ENCODE measurements around the gene GALNT18. TPM values are rescaled to one million over a fixed set of nuclear protein-coding genes. Genes with fewer than 3 reads are reported as not detected.

The GALNT18 gene
- total RNA-seq, 3 donors from 2014 or later = 14.7 to 25.9 (median 16.4) TPM

DNA sequence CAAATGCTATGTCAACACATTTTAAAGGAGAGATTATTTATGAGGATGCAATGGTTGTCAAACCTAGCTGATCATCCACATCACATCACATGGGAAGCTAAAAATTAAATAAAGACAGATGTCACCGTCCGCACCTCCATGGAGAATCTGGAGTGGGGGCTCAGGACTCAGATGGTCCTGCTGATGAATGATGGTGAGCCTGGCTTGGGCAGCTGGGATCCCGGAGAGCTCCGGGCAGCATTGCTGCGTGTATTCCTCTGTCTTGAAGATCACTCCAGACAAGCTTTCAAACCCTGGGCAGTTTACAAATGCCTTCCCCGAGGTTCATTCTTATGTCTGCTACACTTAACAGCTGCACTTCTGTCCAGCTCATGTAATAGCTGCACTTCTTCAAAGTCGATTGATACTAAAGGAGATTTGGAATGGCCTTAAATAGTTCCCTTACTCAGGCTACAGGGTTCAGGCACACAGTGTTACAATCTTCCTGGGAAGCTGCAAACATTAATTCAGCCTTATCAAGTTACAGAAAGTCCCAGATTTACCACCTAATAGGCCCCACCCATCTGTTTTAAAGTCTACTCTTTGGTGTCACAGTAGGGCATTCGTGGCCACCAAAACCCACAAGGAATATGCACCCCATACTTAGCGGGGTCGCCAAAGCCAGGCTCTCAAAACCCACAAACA is 234.0 kb downstream of the GALNT18 start:
- no peak overlapping the region for H3K4me3 ChIP-seq
- H3K27me3 ChIP-seq = no peaks in the 10 kb centered on the region
- H3K9me3 ChIP-seq = no peaks in the 10 kb centered on the region
- TF ChIP-seq POLR2A (IDR thresholded peaks at IDR 0.05) (no peak), POLR2AphosphoS5 (IDR thresholded peaks at IDR 0.05) (no peak)
- TF ChIP-seq, protein P1, sequence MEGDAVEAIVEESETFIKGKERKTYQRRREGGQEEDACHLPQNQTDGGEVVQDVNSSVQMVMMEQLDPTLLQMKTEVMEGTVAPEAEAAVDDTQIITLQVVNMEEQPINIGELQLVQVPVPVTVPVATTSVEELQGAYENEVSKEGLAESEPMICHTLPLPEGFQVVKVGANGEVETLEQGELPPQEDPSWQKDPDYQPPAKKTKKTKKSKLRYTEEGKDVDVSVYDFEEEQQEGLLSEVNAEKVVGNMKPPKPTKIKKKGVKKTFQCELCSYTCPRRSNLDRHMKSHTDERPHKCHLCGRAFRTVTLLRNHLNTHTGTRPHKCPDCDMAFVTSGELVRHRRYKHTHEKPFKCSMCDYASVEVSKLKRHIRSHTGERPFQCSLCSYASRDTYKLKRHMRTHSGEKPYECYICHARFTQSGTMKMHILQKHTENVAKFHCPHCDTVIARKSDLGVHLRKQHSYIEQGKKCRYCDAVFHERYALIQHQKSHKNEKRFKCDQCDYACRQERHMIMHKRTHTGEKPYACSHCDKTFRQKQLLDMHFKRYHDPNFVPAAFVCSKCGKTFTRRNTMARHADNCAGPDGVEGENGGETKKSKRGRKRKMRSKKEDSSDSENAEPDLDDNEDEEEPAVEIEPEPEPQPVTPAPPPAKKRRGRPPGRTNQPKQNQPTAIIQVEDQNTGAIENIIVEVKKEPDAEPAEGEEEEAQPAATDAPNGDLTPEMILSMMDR (IDR thresholded peaks at IDR 0.05) = no peak
- no peak overlapping the region for H3K27ac ChIP-seq
- no peak for DNase-seq (ENCODE audit: low spot score in 2 of 2)
- H3K36me3 ChIP-seq = no peaks in the 10 kb centered on the region
- no peaks in the 10 kb centered on the region for H3K4me1 ChIP-seq
- intact Hi-C loops (cut with DNase I; ENCODE audit: low total_unique reads) = no loop called here

DNA sequence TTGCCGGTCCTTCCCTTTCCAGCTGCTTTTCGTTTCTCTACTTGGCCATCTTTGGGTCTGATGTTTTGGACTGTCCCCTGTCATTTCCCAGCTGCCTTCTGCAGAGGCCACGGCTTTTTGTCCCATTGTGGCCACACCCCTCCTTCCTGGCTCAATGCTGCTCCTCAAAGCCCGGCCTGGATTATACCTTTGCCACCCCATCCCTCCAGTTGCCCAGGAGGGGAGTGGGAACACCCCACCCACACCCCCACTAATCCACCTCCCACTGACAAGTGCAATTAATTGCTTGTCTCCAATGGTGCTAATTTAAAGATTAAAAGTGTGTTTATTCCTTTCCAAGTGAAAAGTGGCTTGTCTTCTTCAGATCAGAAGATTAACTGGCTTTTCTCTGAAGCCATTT is 234.6 kb downstream of the GALNT18 start:
- no peaks in the 10 kb centered on the region for H3K9me3 ChIP-seq
- H3K27me3 ChIP-seq = no peaks in the 10 kb centered on the region
- H3K4me3 ChIP-seq = no peak overlapping the region
- no peak for DNase-seq (ENCODE audit: low spot score in 2 of 2)
- H3K4me1 ChIP-seq = no peaks in the 10 kb centered on the region
- no peak overlapping the region for H3K27ac ChIP-seq
- H3K36me3 ChIP-seq = no peaks in the 10 kb centered on the region
- no peak for TF ChIP-seq POLR2AphosphoS5 (IDR thresholded peaks at IDR 0.05)
- TF ChIP-seq POLR2A (IDR thresholded peaks at IDR 0.05) = no peak
- TF ChIP-seq, protein P1 (IDR thresholded peaks at IDR 0.05) = no peak
- intact Hi-C loops (cut with DNase I; ENCODE audit: low total_unique reads) = no loop called here

DNA sequence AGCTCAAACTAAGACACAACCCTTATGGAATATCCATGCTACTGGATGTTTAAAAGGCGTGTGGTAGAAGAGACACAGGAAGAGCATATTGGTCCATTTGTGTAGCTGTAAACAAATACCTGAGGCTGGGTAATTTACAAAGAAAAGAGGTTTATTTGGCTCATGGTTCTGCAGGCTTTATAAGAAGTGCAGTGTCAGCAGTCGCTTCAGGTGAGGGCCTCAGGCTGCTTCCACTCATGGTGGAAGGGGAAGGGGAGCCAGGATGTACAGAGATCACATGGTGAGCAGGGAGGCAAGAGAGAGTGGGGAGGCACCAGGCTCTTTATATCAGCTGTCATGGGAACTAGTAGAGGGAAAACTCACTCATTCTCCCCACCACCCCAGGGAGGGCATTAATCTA is 237.0 kb downstream of the GALNT18 start:
- Histone ChIP-seq H3K9me3 (no peaks in the 10 kb centered on the region), H3K27ac (no peak overlapping the region), H3K36me3 (no peaks in the 10 kb centered on the region), H3K4me1 (no peaks in the 10 kb centered on the region), H3K4me3 (no peak overlapping the region), H3K27me3 (no peaks in the 10 kb centered on the region)
- TF ChIP-seq POLR2AphosphoS5 (IDR thresholded peaks at IDR 0.05) = no peak
- TF ChIP-seq, protein P1 (IDR thresholded peaks at IDR 0.05) = no peak
- TF ChIP-seq POLR2A (IDR thresholded peaks at IDR 0.05) = no peak
- DNase-seq (ENCODE audit: low spot score in 2 of 2) = no peak
- intact Hi-C loops (cut with DNase I; ENCODE audit: low total_unique reads) = no loop called here

DNA sequence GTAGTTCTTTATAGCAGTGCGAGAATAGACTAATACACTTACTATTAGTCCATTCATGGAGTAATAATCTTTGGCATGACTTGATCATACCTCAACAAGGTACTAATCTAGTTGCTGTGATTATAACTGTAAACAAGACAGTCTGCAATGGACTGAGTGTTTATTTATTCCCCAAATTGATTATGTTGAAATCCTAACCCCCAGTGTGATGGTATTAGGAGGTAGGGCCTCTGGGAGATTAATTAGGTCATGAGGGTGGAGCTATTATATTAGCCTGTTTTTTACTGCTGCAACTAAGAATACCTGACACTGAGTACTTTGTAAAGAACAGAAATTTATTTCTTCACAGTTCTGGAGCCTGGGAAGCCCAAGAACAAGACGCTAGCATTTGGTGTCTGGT is 237.8 kb downstream of the GALNT18 start:
- Histone ChIP-seq H3K9me3 (no peaks in the 10 kb centered on the region), H3K27ac (no peak overlapping the region), H3K36me3 (no peaks in the 10 kb centered on the region), H3K4me1 (no peaks in the 10 kb centered on the region), H3K27me3 (no peaks in the 10 kb centered on the region), H3K4me3 (no peak overlapping the region)
- intact Hi-C loops (cut with DNase I; ENCODE audit: low total_unique reads) = no loop called here
- TF ChIP-seq, protein P1 (IDR thresholded peaks at IDR 0.05) = no peak
- TF ChIP-seq POLR2A (IDR thresholded peaks at IDR 0.05) (no peak), POLR2AphosphoS5 (IDR thresholded peaks at IDR 0.05) (no peak)
- DNase-seq (ENCODE audit: low spot score in 2 of 2) = no peak

DNA sequence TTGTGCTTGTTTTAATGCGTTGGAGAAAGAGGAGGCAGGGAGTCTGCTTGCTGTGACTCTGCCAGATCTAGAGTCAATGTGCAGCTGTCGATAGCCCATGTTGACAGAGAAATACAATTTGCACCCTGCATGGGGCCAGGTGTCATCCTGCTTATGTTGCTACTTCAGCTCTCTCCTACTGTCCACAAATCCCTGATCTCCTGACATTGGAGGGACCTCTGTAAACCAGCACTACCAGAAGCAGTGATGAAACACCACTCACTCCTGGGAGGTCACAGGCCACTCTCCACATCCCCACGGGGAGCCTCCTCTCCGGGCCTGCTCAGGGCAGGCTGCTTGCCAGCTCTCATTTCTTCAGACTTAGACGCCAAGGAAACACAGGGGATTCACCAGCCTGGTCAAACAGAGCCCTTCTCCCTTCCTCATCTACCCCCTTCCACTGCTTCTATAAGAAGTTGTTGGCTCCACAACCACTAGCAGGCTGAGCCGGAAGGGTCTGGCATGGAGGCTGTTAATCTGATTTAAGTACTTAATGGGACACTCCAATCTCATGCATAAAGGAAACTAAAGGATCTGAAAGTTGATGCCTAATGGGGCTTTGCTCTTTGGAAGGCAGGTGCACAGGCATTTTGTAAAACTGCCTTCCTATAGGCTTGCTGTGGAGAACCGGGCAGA is 238.8 kb downstream of the GALNT18 start:
- DNase-seq (ENCODE audit: low spot score in 2 of 2) = no peak

More for the DNA sequence above, 238.8 kb downstream of the GALNT18 start:
- Histone ChIP-seq H3K9me3 (no peaks in the 10 kb centered on the region), H3K4me3 (no peak overlapping the region), H3K27ac (no peak overlapping the region), H3K4me1 (no peaks in the 10 kb centered on the region), H3K36me3 (no peaks in the 10 kb centered on the region), H3K27me3 (no peaks in the 10 kb centered on the region)
- TF ChIP-seq, protein P1 (IDR thresholded peaks at IDR 0.05) = no peak
- no peak for TF ChIP-seq POLR2AphosphoS5 (IDR thresholded peaks at IDR 0.05)
- TF ChIP-seq POLR2A (IDR thresholded peaks at IDR 0.05) = no peak
- intact Hi-C loops (cut with DNase I; ENCODE audit: low total_unique reads) = no loop called here

Data from breast epithelium (tissue), 4 donors.